Measurements from ENCODE around the gene DNPH1. TPM values are rescaled to one million over a fixed set of nuclear protein-coding genes. Genes with fewer than 3 reads are reported as not detected.

DNPH1 gene
- total and polyA plus RNA-seq, 2 donors, result 18.2 to 108 TPM

- Histone ChIP-seq H3K27ac (ENCODE audit: low read depth) (no peak overlapping the region), H3K4me3 (ENCODE audit: low read depth, low read length) (no peak overlapping the region), H3K36me3 (ENCODE audit: insufficient read depth) (peaks cover 7% of the 10 kb centered on the region), H3K4me1 (ENCODE audit: insufficient read depth) (no peaks in the 10 kb centered on the region)
- WGBS, result 92% methylated on average over 17 of the region's 17 CpGs
- DNase-seq (ENCODE audit: extremely low spot score), result no peak
These were observed 26.1 kb downstream of the DNPH1 start for GRCh38 chr6:43203029-43203717.

GRCh38 chr6:43202451-43202850 lies 26.8 kb downstream of the DNPH1 start:
- WGBS, result 88% methylated on average over 5 of the region's 5 CpGs
- H3K36me3 ChIP-seq (ENCODE audit: insufficient read depth), result peaks cover 7% of the 10 kb centered on the region
- H3K4me3 ChIP-seq (ENCODE audit: low read depth, low read length), result no peak overlapping the region
- no peak overlapping the region for H3K27ac ChIP-seq (ENCODE audit: low read depth)
- no peak for DNase-seq (ENCODE audit: extremely low spot score)
- no peaks in the 10 kb centered on the region for H3K4me1 ChIP-seq (ENCODE audit: insufficient read depth)

GRCh38 chr6:43200541-43200940 lies 28.7 kb downstream of the DNPH1 start:
- no peak overlapping the region for H3K4me3 ChIP-seq (ENCODE audit: low read depth, low read length)
- H3K4me1 ChIP-seq (ENCODE audit: insufficient read depth), result no peaks in the 10 kb centered on the region
- DNase-seq (ENCODE audit: extremely low spot score), result no peak
- WGBS, result 91% methylated on average over 6 of the region's 6 CpGs
- no peak overlapping the region for H3K27ac ChIP-seq (ENCODE audit: low read depth)
- peaks cover 7% of the 10 kb centered on the region for H3K36me3 ChIP-seq (ENCODE audit: insufficient read depth)

- WGBS, result 92% methylated on average over 6 of the region's 6 CpGs
- DNase-seq (ENCODE audit: extremely low spot score), result no peak
These were observed 29.4 kb downstream of the DNPH1 start for GRCh38 chr6:43199912-43200311.

GRCh38 chr6:43196337-43196736 lies 32.9 kb downstream of the DNPH1 start:
- Histone ChIP-seq H3K27ac (ENCODE audit: low read depth) (no peak overlapping the region), H3K4me1 (ENCODE audit: insufficient read depth) (no peaks in the 10 kb centered on the region), H3K36me3 (ENCODE audit: insufficient read depth) (peaks cover 7% of the 10 kb centered on the region), H3K4me3 (ENCODE audit: low read depth, low read length) (no peak overlapping the region)
- DNase-seq (ENCODE audit: extremely low spot score), result no peak
- WGBS, result 83% methylated on average over 5 of the region's 5 CpGs

More at GRCh38 chr6:43199912-43200311, 29.4 kb downstream of the DNPH1 start:
- Histone ChIP-seq H3K27ac (ENCODE audit: low read depth) (no peak overlapping the region), H3K4me1 (ENCODE audit: insufficient read depth) (no peaks in the 10 kb centered on the region), H3K4me3 (ENCODE audit: low read depth, low read length) (no peak overlapping the region), H3K36me3 (ENCODE audit: insufficient read depth) (peaks cover 9% of the 10 kb centered on the region)

- H3K36me3 ChIP-seq (ENCODE audit: insufficient read depth), result peaks cover 7% of the 10 kb centered on the region
- H3K27ac ChIP-seq (ENCODE audit: low read depth), result no peak overlapping the region
- H3K4me1 ChIP-seq (ENCODE audit: insufficient read depth), result no peaks in the 10 kb centered on the region
- no peak overlapping the region for H3K4me3 ChIP-seq (ENCODE audit: low read depth, low read length)
- DNase-seq (ENCODE audit: extremely low spot score), result no peak
- WGBS, result 92% methylated on average over 5 of the region's 5 CpGs
These were observed 35.4 kb downstream of the DNPH1 start for GRCh38 chr6:43193929-43194328.

- H3K36me3 ChIP-seq (ENCODE audit: insufficient read depth), result peaks cover 4% of the 10 kb centered on the region
- H3K4me3 ChIP-seq (ENCODE audit: low read depth, low read length), result no peak overlapping the region
- 94% methylated on average over 9 of the region's 9 CpGs for WGBS
- no peak overlapping the region for H3K27ac ChIP-seq (ENCODE audit: low read depth)
- no peaks in the 10 kb centered on the region for H3K4me1 ChIP-seq (ENCODE audit: insufficient read depth)
- DNase-seq (ENCODE audit: extremely low spot score), result no peak
These were observed 36.4 kb downstream of the DNPH1 start for GRCh38 chr6:43192911-43193310.

GRCh38 chr6:43189776-43190304 lies 39.4 kb downstream of the DNPH1 start:
- 77% methylated on average over 6 of the region's 6 CpGs for WGBS
- H3K36me3 ChIP-seq (ENCODE audit: insufficient read depth), result peaks cover 2% of the 10 kb centered on the region
- no peak for DNase-seq (ENCODE audit: extremely low spot score)
- H3K4me1 ChIP-seq (ENCODE audit: insufficient read depth), result no peaks in the 10 kb centered on the region
- H3K27ac ChIP-seq (ENCODE audit: low read depth), result no peak overlapping the region
- no peak overlapping the region for H3K4me3 ChIP-seq (ENCODE audit: low read depth, low read length)

GRCh38 chr6:43188426-43188825 lies 40.9 kb downstream of the DNPH1 start:
- no peak for DNase-seq (ENCODE audit: extremely low spot score)
- no peak overlapping the region for H3K27ac ChIP-seq (ENCODE audit: low read depth)
- WGBS, result 94% methylated on average over 10 of the region's 10 CpGs
- no peaks in the 10 kb centered on the region for H3K4me1 ChIP-seq (ENCODE audit: insufficient read depth)
- no peak overlapping the region for H3K4me3 ChIP-seq (ENCODE audit: low read depth, low read length)
- no peaks in the 10 kb centered on the region for H3K36me3 ChIP-seq (ENCODE audit: insufficient read depth)

- 95% methylated on average over 7 of the region's 7 CpGs for WGBS
- no peaks in the 10 kb centered on the region for H3K36me3 ChIP-seq (ENCODE audit: insufficient read depth)
- no peaks in the 10 kb centered on the region for H3K4me1 ChIP-seq (ENCODE audit: insufficient read depth)
- DNase-seq (ENCODE audit: extremely low spot score), result no peak
- H3K4me3 ChIP-seq (ENCODE audit: low read depth, low read length), result no peak overlapping the region
- H3K27ac ChIP-seq (ENCODE audit: low read depth), result no peak overlapping the region
These were observed 41.5 kb downstream of the DNPH1 start for GRCh38 chr6:43187821-43188220.

GRCh38 chr6:43186706-43187105 lies 42.6 kb downstream of the DNPH1 start:
- Histone ChIP-seq H3K4me1 (ENCODE audit: insufficient read depth) (no peaks in the 10 kb centered on the region), H3K27ac (ENCODE audit: low read depth) (no peak overlapping the region), H3K4me3 (ENCODE audit: low read depth, low read length) (no peak overlapping the region), H3K36me3 (ENCODE audit: insufficient read depth) (no peaks in the 10 kb centered on the region)
- 88% methylated on average over 4 of the region's 4 CpGs for WGBS
- no peak for DNase-seq (ENCODE audit: extremely low spot score)

GRCh38 chr6:43186019-43186418 lies 43.3 kb downstream of the DNPH1 start:
- 97% methylated on average over 14 of the region's 14 CpGs for WGBS
- Histone ChIP-seq H3K27ac (ENCODE audit: low read depth) (no peak overlapping the region), H3K36me3 (ENCODE audit: insufficient read depth) (no peaks in the 10 kb centered on the region), H3K4me3 (ENCODE audit: low read depth, low read length) (no peak overlapping the region), H3K4me1 (ENCODE audit: insufficient read depth) (no peaks in the 10 kb centered on the region)
- DNase-seq (ENCODE audit: extremely low spot score), result no peak

- H3K4me3 ChIP-seq (ENCODE audit: low read depth, low read length), result no peak overlapping the region
- H3K27ac ChIP-seq (ENCODE audit: low read depth), result no peak overlapping the region
- no peaks in the 10 kb centered on the region for H3K36me3 ChIP-seq (ENCODE audit: insufficient read depth)
- DNase-seq (ENCODE audit: extremely low spot score), result no peak
- no peaks in the 10 kb centered on the region for H3K4me1 ChIP-seq (ENCODE audit: insufficient read depth)
- WGBS, result 80% methylated on average over 5 of the region's 5 CpGs
These were observed 43.8 kb downstream of the DNPH1 start for GRCh38 chr6:43185391-43185985.

- H3K4me1 ChIP-seq (ENCODE audit: insufficient read depth), result no peaks in the 10 kb centered on the region
- H3K4me3 ChIP-seq (ENCODE audit: low read depth, low read length), result no peak overlapping the region
- H3K36me3 ChIP-seq (ENCODE audit: insufficient read depth), result peaks cover under 1% of the 10 kb centered on the region
- H3K27ac ChIP-seq (ENCODE audit: low read depth), result no peak overlapping the region
- 93% methylated on average over 21 of the region's 21 CpGs for WGBS
- no peak for DNase-seq (ENCODE audit: extremely low spot score)
These were observed 44.9 kb downstream of the DNPH1 start for GRCh38 chr6:43184268-43184985.

Measured in urinary bladder (tissue), 4 donors.